ENCODE measurements around the gene TRIM10.
"Not testable (repeated sequence)": the region's sequence is repeated elsewhere in the genome, so short reads cannot be mapped to it uniquely, and the experiment has no call there.

Gene TRIM10

DNA sequence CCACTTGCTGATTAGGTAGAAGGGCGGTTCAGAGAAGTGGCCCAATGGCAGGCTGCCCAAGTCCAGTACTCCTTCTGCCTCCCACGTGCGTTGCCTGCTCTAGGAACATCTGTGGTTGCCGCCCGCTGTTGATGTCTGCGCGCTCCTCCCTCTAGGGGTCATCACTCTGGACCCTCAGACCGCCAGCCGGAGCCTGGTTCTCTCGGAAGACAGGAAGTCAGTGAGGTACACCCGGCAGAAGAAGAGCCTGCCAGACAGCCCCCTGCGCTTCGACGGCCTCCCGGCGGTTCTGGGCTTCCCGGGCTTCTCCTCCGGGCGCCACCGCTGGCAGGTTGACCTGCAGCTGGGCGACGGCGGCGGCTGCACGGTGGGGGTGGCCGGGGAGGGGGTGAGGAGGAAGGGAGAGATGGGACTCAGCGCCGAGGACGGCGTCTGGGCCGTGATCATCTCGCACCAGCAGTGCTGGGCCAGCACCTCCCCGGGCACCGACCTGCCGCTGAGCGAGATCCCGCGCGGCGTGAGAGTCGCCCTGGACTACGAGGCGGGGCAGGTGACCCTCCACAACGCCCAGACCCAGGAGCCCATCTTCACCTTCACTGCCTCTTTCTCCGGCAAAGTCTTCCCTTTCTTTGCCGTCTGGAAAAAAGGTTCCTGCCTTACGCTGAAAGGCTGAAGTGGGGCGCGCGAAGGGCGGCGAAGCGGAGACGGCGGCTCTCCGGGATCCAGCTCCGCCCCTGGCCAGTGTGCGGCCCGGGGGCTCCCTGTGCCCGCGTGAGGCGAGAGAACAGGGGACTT is 10.9 kb upstream of the TRIM10 start:
- peak; percentile 18 for DNase-seq

DNA sequence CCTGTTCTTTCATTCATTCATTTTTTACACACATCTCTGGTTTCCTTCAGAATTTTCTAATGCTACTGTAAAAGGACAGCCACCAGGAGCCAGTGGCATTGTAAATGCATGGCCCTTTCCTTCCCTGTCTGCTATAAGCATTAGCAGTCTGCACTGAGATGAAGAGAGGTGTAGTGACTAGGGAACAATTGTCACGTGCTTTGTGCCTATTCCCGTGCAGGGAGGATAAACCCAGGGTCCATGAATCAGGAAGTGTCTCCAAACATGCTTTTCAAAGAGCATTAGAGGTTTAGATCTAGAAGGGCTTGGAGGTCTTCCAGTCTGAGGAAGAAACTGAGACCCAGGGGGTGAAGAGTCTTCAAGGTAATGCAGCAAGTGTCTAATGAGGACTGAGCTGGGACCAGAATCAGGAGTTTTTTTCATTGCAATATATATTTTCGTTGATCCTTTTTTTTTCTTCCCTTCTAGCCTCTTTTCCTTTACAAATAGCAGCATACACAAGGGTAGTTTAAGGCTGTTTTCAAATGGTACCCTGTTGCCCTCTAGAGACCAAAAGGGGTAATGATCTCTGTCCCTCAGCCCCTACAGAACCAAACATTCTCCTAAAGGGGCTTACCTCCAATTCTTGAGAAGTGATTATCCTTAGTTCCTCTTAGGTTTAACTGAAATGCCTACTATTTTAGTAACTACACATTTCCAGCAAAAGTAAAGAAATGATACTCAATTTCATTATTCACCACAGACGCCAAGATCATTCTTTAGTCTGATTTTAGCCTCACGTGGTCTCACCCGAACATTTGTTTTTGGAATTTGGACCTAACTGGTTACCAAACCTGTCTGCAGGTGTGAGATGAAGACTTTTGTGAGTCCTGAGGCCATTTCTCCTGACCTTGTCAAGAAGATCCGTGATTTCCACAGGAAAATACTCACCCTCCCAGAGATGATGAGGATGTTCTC is 8.9 kb upstream of the TRIM10 start:
- peak; percentile 33 for DNase-seq

DNA sequence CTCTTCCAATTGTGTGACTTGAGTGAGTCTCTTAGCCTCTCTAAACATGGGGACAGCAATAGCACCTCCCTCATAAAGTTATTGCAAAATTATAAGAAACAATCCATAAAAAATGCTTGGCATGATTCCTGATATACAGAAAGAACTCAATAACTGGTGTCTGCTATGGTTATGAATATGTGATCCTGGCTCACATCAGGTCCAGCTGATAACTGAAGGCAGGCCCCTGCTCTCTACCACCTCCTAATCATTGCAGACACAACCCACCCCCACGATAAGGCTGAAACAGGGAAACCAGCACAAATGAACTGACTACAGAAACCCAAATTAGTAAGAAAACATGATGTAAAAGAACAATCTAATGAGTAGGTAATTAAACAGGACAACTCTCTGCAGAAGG is 7.7 kb upstream of the TRIM10 start:
- DNase-seq: no peak

DNA sequence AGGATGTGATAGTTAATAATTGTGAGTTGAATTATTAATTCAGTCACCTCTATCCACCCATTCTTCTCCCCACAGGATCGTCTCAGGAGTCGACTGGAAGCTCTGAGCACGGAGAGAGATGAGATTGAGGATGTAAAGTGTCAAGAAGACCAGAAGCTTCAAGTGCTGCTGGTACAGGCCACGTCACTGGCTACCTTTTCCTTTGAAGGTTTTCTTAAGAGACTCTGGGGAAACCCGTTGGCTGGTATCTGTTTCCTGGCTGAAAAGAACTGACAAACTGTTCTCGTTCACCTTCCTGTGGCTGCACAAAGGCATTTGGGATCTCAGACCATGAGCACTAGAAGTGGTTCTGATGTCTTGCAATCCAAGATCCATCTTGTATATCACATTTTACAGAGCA is 6.1 kb upstream of the TRIM10 start:
- DNase-seq: no peak

DNA sequence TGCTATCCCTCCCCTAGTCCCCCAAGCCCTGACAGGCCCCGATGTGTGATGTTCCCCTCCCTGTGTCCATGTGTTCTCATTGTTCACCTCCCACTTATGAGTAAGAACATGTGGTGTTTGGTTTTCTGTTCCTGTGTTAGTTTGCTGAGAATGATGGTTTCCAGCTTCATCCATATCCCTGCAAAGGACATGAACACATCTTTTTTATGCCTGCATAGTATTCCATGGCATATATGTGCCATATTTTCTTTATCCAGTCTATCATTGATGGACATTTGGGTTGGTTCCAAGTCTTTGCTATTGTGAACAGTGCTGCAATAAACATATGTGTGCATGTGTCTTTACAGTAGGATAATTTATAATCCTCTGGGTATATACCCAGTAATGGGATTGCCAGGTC is 4.2 kb upstream of the TRIM10 start:
- not testable (repeated sequence) for DNase-seq

DNA sequence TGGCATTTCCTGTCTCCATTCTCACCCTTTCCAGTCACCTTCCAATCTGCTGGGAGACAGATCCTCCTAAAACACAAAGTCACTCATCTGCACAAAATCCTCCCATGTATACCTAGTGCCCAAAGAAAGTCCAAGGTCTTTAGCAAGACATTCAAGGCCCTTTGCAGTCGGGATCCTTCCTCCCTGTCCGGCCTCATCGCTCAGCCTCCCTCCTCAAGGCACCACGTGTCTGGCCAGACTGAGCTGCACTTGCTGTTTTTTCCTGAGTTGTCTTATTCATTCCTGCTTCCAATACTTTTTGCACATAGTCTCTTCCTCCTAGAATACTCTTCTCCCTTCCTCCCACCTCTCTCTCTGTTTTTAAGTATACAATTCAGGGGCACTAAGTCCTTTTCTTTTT is 3.7 kb upstream of the TRIM10 start:
- no peak for DNase-seq

DNA sequence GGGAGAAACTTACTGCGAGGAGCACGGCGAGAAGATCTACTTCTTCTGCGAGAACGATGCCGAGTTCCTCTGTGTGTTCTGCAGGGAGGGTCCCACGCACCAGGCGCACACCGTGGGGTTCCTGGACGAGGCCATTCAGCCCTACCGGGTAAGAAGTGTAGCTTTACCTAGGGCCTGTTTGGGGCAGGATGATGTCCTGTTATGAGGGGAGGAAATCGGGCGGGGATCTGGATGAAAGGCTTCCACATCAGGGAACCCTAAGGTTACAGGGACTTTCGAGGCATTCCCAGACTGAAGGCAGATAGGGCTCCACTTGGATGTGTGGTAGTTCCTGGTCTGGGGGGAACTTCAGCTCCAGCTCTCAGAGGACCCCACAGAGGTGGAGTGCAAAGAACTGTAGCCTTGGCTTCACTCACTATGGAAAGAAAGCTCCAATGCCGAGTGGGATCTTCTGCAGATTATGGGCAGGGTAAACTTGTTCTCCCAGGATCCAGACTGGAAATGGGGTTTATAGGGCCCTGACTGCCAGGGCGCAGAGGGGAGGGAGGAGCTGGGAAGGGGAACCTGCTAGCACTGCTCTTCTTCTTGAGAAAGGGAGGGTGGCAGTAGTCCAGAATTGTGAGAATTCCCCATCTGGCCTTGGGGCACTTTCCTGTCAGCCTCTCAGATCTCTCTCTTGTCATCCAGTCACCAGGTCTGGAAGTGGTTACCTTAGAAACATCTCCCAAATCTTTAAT is 3.1 kb upstream of the TRIM10 start:
- no peak for DNase-seq

DNA sequence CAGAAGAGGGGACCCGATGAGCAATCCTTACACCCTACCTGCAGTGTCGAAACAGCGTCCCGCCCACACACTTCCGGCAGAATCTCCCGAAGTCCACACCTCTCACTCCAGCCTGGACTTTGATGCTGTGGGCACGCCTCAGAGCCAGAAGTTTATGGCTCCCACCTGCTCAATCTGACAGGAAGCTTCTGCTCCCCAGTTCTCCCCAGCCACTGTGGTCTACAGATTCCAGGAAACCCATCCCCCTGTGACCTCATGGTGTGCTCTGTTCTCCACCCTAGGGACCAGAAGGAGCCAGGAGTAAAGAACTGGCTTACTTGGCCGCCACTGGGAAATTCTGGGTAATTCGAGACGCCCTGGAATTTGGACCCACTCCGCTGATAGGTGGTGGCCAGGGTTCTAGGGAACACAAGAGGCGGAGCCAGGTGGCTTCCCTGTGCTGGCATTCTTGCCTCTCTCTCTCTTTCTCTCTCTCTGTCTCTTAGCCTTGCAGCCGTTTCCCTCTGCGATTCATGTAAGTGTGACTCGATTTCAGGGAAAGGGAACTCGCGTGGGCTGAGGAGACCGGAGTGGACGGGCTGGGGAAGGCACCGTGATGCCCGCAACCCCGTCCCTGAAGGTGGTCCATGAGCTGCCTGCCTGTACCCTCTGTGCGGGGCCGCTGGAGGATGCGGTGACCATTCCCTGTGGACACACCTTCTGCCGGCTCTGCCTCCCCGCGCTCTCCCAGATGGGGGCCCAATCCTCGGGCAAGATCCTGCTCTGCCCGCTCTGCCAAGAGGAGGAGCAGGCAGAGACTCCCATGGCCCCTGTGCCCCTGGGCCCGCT is 2.3 kb upstream of the TRIM10 start, which contains the start of gene TRIM15:
TSS of gene TRIM15 (plus strand) at position 457 of the 828 bp plus-strand sequence. CDS start at position 596, 139 bp downstream.
- no peak for DNase-seq

DNA sequence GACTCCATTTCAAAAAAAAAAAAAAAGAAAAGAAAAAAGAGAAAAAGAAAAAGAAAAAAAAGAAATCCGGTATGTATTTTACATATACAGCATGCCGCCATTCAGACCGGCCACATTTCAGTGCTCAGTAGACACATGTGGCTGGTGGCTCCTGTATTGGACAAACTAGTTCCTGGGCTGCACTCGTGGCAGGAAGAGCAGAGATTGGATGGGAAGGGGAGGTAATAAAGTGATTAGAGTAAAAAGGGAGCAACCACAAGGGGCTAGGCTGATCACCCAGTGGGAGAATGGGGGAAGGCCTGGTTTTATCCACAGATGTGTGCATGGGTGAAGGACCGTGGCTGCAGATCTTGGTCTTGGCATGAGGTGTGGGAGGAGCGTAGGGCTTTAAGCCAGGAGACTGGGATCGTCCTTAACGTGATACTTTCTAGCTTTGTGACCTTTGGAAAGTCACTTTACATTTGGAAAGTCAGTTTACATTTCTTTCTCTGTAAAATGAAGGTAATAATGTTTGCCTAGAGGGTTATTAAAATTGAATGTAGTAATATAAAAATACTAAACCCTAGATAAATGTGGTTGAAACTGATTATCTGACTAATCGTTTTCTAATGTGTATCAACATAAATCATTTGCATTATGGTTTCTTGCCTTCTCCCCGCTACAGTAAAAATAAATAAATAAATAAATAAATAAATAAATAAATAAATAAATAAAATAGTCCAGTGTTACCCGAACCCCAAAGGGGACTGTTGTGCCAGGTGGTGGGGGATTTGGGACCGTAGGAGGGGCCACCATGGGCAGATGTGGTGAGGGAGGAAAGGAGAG is 1.5 kb upstream of the TRIM10 start:
- DNase-seq: no peak

DNA sequence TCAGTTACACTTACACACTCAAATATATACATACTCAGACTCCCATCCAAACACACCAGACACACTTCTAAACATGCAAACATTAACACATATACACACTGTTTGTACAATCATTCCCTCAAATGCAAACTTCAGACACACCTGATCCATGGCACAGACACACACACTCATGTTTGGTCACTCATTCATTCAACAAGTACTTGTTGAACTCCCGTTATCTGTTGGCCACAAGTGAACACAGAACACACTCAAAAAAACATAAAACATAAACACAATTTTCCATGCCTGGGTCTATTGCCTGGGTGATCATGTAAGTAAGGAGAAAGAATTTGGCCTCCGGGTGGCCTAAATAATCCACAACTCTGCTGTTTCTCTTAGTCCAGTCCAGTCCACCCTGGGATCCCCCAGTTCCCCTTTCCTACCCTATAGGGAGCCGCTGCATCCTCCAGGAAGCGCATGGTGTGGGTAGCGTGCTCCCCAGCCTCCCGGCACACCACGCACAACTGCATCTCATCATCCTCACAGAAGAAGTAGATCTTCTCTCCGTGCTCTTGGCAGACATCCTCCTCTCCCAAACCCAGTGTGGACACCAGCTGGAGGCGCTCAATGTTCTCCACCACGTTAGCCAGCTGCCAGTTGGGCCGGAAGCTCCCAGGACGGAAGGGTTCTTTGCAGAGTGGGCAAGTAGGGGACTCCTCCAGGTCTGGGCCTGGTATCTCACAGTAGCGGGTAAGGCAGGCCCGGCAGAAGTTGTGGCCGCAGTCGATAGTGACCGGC is 815 bp downstream of the TRIM10 start:
- no peak for DNase-seq

DNA sequence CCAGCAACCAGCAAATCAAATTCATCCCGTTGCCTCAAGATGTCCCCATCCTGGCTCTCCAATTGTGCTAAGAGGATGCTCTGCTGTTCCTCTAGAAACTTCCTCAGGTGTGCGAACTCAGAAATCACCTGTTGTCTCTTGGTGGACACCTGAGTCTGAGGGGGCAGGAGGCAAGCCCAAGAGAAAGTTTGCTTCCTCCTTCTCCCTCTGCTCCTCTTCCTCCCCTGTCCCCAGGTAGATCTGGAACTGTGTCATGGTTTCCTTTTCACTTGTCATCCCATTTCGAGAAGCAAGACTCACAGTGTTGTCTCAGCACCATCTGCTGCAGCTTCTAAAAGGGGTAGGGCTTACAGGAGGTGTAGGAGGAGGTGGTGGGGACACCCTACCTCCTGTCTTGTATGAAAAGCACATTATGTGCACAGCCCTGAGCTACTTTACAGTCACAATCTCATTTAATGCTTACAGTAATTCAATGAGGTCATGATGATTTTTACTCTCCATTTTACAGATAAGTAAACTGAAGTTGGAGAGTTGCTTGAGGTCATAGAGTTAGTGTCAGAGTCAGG is 2.5 kb downstream of the TRIM10 start:
- no peak for DNase-seq

DNA sequence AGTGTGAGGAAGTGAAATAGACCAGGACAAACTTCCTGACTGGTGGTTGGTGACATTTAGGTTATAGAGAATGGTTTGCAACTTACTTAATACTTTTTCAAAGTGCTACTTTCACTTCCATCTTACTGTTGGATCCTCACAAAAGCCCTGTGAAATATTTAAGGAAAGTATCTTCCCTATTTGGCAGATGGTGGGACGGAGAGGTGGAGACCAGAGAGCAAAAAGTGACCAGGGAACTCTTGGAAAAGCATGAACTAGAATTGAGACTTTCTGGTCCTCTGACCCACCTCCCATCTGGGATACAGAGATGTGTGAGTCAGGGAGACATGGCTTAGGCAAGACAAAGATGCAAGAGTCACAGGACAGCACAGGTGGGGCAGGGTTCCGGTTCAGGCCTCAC is 3.0 kb downstream of the TRIM10 start:
- DNase-seq: no peak

DNA sequence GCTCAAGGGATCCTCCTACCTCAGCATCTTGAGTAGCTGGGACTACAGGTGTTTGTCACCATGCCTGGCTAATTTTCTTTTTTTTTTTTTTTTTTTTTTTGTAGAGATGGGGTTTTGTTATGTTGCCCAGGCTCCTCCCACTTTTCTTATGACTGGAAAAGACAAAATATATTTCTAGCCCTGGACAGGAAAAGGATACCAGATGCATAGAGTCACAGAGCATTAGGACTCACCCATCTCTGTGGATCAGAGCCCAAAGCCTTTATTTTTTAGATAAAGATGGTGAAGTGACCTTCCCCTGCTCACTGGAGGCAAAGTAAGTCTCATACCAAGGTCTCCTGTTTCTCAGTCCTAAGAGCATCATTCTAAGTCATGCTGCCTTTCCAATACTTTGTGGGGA is 3.4 kb downstream of the TRIM10 start:
- no peak for DNase-seq

DNA sequence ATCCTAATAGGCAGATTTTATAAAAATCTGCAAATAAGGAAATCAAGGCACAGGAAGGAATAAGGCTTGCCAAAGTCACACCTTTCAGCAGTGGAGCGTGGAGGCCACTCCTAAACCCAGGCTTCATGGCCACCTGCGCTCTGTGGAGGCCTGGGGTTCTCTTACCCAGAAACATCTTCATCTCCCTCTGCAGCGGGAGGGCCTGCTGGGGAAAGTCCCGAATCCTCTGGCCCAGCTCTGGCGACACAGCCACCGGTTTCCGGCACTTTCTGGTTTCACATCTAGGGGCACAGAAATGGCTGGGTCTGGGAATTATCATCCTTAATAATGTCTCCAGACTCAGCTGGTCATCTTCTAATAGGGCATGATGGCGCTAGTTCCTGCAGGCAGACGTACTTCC is 4.2 kb downstream of the TRIM10 start:
- DNase-seq: no peak

DNA sequence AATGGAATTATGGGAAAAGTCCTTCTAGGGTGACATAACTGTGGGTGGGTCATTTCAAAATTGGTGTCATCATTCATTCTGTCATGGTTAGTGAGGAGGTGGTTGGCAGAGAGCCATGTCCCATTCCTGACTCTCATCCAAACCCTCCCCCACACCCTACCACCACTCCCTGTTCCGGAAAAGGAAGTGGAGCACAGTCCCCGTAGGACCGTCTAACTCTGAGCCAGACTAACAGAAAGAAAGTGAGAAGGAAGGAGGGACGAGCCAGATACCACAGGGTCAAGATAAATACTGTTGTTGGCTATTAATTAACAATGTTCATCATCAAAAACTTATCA is 4.8 kb downstream of the TRIM10 start:
- DNase-seq: no peak

DNA sequence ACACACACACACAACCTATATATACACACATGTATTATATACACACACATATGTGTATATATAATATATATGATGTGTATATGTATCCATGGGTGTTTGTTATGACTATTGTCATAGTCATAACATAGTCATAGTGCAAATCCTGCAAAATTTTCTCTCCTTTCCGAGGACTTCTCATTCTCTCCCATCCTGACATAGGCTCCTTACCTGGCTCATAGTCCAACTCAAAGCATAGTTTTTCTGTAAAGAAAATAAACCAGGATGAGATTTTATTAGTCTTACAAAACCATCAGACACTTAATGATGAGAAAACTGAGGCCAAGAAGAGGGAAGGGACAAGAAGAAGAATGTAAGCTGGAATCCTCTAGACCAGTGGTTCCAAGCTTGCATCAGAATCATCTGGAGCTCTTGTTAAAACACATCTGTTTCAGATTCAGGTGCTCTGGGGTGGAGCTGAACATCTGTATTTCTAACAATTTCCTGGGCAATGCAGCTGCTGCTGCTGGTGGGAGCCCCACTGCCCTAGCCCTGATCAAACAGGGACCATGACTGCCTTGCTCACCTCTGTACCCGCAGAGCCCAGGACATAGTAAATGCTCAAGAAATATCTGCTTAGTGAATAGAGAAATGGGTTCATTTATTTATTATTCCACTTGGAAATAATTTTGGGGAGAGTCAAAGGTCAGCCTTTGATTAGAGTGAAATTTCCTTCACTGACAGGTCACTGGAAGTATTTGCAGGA is 5.3 kb downstream of the TRIM10 start:
- DNase-seq: no peak

DNA sequence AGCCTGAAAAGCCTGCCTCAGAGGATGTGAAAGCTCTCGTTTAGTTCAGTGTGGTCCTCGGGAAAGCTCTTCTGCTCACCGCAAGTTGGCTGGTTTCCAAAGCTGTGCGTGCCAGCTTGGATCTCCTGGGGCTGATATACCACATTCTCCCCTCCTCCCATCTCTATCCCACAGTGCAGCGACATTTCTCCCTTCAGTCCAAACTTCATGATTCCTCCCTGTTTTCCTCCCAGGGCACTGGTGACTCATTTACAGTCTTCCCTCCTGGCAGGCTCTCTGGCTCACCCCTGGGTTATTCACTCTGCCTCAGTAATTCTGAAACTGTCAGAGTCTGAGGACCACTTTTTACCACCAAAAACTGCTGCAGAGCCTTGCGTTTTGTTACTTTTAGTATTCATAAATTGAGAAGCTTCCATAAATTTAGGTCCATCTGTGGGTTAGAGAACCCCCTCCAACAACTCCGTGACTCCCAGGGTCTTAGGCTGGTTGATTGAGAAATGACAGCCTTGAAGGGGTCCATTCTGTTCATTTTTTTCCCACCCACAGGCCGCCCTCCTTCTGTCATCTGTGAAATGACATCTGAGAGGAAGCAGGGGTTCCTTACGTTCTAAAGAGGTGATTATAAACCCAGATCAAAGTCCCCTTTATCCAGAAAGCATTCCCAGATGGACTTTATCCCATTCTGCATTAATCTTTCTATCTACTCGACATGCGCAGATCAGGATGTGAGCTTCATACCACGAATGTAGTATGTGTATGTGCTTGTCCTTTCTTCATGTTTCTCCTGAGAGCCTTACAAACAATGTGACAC is 6.1 kb downstream of the TRIM10 start:
- DNase-seq: no peak

DNA sequence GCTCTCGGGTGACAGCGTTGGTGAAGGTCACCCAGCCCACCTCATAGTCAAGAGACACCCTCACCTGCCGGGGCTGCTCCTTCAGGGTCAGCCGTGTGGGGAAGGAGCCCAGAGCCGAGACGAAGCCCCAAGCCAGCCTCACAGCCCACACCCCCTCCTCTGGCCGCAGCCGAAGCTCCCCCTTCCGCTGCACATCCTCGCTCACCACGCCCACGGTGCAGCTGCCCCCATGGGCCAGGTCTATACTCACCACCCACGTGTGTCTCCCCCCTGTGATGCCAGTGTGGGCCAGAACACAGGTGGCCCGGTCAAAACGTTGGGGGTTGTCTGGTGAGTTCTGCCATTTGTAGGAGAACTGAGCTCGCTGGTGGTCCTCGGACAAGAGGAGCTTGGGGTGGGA is 7.0 kb downstream of the TRIM10 start:
- DNase-seq: no peak

Measured in NCI-H146 (cell line).